Urothelium cell line (cell line): ENCODE results near the gene VCX.
"Not testable (repeated sequence)": the region's sequence is repeated elsewhere in the genome, so short reads cannot be mapped to it uniquely, and the experiment has no call there.

Experiments used
- DNase-seq: peaks from one replicate; pipeline ENCODE4 v3.0.0; 2011; ENCODE audit warnings: low spot score, mixed read lengths
- FAIRE-seq: peaks from 2 replicates; lab custom pipeline; 2011; peaks lifted over from hg19 to GRCh38; lab: Jason Lieb, UNC

Gene VCX

GRCh38 chrX:7842871-7843270 is at the start of gene VCX:
TSS of gene VCX (plus strand) at chrX:7843171. CDS start at chrX:7843204, 33 bp downstream.
- FAIRE-seq, DNase-seq: not testable (repeated sequence)

DNA sequence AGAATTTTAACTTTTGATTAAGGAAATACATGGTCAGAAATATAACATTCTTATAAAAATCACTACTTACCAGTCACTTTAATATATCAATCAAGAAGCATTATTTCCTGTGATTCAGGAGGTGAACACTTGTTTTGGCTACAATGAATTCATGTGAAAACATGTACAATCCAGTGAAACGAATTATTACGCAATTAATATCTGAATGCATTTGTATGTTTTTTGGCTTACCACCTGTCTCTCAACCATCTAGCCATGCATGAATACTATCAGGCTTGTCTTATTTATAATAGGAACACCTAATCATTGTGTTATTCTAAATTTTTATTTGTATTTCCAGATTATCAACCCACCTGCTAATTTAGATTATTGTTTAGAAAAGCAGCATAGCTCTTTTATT is 44.6 kb upstream of the VCX start:
- FAIRE-seq (no peak), DNase-seq (no peak)

- no peak for DNase-seq
- no peak for FAIRE-seq
Observed at GRCh38 chrX:7801711-7802110, 41.3 kb upstream of the VCX start.

GRCh38 chrX:7815166-7815805 is 27.7 kb upstream of the VCX start:
- FAIRE-seq (no peak), DNase-seq (no peak)

- FAIRE-seq (no peak), DNase-seq (no peak)
Observed at GRCh38 chrX:7828594-7828993, 14.4 kb upstream of the VCX start.

- FAIRE-seq (no peak), DNase-seq (no peak)
Observed at GRCh38 chrX:7841084-7841805, 1.7 kb upstream of the VCX start.

GRCh38 chrX:7852166-7852565 is 9.2 kb downstream of the VCX start:
- no peak for DNase-seq
- FAIRE-seq = no peak

GRCh38 chrX:7872042-7872441 is 29.1 kb downstream of the VCX start:
- no peak for DNase-seq
- FAIRE-seq = no peak

DNA sequence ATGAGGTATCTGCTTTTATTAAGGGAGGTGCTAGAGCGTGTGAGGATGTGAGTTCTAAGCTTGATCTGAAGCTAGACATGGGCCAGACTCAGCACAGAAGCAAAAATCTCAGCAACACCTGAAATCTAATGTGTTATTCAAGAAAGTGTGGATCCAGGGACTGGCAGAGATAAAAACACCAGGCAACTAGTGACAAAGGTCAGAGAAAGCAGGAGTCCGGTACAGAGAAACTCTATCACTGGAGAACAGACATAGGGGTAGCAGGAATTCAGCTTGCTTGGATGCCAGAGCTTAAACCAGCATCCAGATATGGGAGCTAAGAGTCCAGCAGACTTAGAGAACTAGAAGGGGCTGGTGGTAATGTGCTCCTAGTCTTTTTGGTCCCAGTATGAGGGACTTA is 34.0 kb downstream of the VCX start:
- FAIRE-seq = no peak

GRCh38 chrX:7889135-7889534 is 46.2 kb downstream of the VCX start:
- FAIRE-seq = no peak
- DNase-seq = no peak

More for the DNA sequence above, 34.0 kb downstream of the VCX start:
- no peak for DNase-seq

- FAIRE-seq (no peak), DNase-seq (no peak)
Observed at GRCh38 chrX:7889680-7890079, 46.7 kb downstream of the VCX start.

DNA sequence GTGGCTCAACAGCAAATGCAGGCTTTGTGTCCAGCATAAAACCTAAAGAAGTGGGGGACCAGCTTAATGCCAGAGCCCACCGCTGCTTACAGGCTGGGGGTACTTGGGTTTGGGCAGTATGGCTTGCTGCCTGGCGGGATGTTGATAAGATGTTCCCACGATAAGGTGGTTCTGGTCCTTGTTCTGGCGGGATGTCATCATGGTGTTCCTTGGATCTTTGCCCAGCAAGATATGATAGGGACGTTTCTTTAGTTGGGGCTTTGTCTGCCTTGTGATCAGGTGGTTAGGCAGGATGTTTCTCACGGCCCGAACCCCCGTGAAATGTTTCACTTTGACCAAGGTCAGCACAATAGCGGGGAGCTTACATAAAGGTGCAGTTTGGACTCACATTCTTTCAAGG is 49.0 kb downstream of the VCX start:
- no peak for DNase-seq
- FAIRE-seq = no peak
